ENCODE data around the gene BMP6. TPM values are rescaled to one million over a fixed set of nuclear protein-coding genes. Genes with fewer than 3 reads are reported as not detected.

The BMP6 gene
- total and polyA plus RNA-seq, 12 donors = 0.59 to 4.1 (median 2.6) TPM

GRCh38 chr6:7922596-7922995, 196.7 kb downstream of the BMP6 start:
- TF ChIP-seq CTCF (IDR thresholded peaks at IDR 0.05) = no peak
- 75 to 77% methylated on average over 1 of the region's 1 CpG for WGBS, 2 donors
- DNase-seq = no peak
- intact Hi-C loops (cut with DNase I) = no loop called here
- peaks cover 0 to 6% (median 0%) of the 10 kb centered on the region in 7 donors for H3K27me3 ChIP-seq
- no peak overlapping the region for H3K27ac ChIP-seq
- H3K36me3 ChIP-seq = no peaks in the 10 kb centered on the region
- no peaks in the 10 kb centered on the region for H3K4me1 ChIP-seq
- ATAC-seq = no peak
- no peak overlapping the region for H3K4me3 ChIP-seq
- H3K9me3 ChIP-seq = peaks cover 0 to 19% (median 5%) of the 10 kb centered on the region in 11 donors

GRCh38 chr6:7924867-7925266, 199.0 kb downstream of the BMP6 start:
- TF ChIP-seq CTCF (IDR thresholded peaks at IDR 0.05) = no peak
- H3K4me3 ChIP-seq = no peak overlapping the region
- intact Hi-C loops (cut with DNase I) = no loop called here
- DNase-seq (no peak), ATAC-seq (no peak)
- peaks cover 0 to 2% (median 0%) of the 10 kb centered on the region in 7 donors for H3K27me3 ChIP-seq
- peaks cover 0 to 19% (median 5%) of the 10 kb centered on the region in 11 donors for H3K9me3 ChIP-seq
- no peaks in the 10 kb centered on the region for H3K36me3 ChIP-seq
- no peaks in the 10 kb centered on the region for H3K4me1 ChIP-seq
- no peak overlapping the region for H3K27ac ChIP-seq

Other genes with a start within 250 kb of the BMP6 start
- gene DSP, start 184.4 kb upstream of the BMP6 start, total RNA-seq = 100 to 1,000 TPM; 273 to 471 (median 379) TPM
- 10 to 100 TPM; 56.5 to 79.1 TPM for gene DSP, start 184.4 kb upstream of the BMP6 start, polyA plus RNA-seq
- gene SNRNP48, start 135.9 kb upstream of the BMP6 start, total RNA-seq = 10 to 100 TPM in 9 of 10 donors, 1 to 10 TPM in 1; 9.1 to 21.1 (median 13.1) TPM
- 10 to 100 TPM; 10.4 to 16.2 TPM for gene SNRNP48, start 135.9 kb upstream of the BMP6 start, polyA plus RNA-seq
- gene TXNDC5, start 184.7 kb downstream of the BMP6 start, total RNA-seq = 10 to 100 TPM; 26.7 to 78.0 (median 38.3) TPM
- 10 to 100 TPM; 26.5 to 65.6 TPM for gene TXNDC5, start 184.7 kb downstream of the BMP6 start, polyA plus RNA-seq

Measured in heart right ventricle (tissue), 16 donors.